T-helper 2 cell treated with Interferon-gamma antibody and Interleukin-4, amounts not matched to agents 5 μg/mL and 100 μg/mL, for 36 hours (primary cell): ENCODE results near the gene UBE2E3.

ENCODE experiments used
- DNase-seq: peaks from one replicate; pipeline ENCODE4 v3.0.0; 2021; ENCODE audit warnings: low spot score
- H3K27ac Mint-ChIP-seq: one replicate; pipeline ENCODE4 v1.8.0; 2021; ENCODE audit warnings: mild to moderate bottlenecking, mixed read lengths
- H3K27me3 Mint-ChIP-seq: one replicate; pipeline ENCODE4 v1.8.0; 2021; ENCODE audit warnings: low read depth, mixed read lengths
- H3K36me3 Mint-ChIP-seq: one replicate; pipeline ENCODE4 v1.8.0; 2021; ENCODE audit warnings: low read depth, mixed read lengths
- H3K4me1 Mint-ChIP-seq: one replicate; pipeline ENCODE4 v1.8.0; 2021; ENCODE audit warnings: low read depth, mixed read lengths
- H3K4me3 Mint-ChIP-seq: one replicate; pipeline ENCODE4 v1.8.0; 2022; ENCODE audit warnings: mild to moderate bottlenecking, moderate library complexity, mixed read lengths
- H3K9me3 Mint-ChIP-seq: one replicate; pipeline ENCODE4 v1.8.0; 2021; ENCODE audit warnings: mixed read lengths

Gene UBE2E3

DNA sequence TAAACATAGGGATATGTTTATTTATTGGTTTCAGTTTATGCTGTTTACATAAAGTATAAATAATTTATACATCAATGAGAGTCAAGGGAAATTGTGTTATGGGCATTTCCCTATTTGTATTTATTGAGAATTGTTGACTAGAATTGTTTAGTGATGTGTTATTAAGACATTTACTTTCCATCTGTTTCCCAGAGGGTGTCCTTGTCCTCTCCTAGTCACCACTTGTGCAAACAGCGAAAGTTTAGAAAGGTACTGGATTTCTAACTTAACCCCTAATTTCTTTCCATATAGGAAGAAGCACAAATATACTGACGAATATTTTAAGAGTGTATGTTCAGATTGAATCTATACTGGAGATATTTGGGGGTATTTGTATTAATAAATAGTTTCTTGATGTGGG, 6.7 kb downstream of the UBE2E3 start:
- no peaks in the 10 kb centered on the region for H3K27me3 Mint-ChIP-seq
- H3K36me3 Mint-ChIP-seq = peaks cover 22% of the 10 kb centered on the region
- H3K4me1 Mint-ChIP-seq = peaks cover 36% of the 10 kb centered on the region
- DNase-seq = no peak
- no peak overlapping the region for H3K27ac Mint-ChIP-seq
- H3K9me3 Mint-ChIP-seq = no peaks in the 10 kb centered on the region
- H3K4me3 Mint-ChIP-seq = no peak overlapping the region

DNA sequence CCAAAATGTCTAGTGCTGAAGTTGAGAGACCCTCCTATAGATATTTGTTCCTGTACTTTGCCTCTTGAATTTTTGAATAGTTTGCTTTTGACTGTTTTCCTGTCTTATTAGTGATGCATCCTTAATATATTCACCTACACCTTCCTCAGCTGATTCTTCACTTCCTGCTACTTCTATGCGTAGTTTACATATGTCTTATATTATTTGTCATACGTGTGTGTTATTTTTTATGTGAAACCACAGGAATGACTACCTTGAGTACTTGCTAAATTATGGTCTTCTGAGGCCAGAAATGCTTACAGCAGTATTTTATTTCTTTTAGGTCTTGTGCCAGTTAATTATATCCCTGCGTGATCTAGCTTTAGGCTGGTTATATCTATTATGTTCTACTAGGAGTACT, 9.9 kb downstream of the UBE2E3 start:
- Mint-ChIP-seq H3K9me3 (no peaks in the 10 kb centered on the region), H3K4me3 (no peak overlapping the region), H3K4me1 (peaks cover 12% of the 10 kb centered on the region), H3K36me3 (peaks cover 15% of the 10 kb centered on the region), H3K27ac (no peak overlapping the region), H3K27me3 (no peaks in the 10 kb centered on the region)
- no peak for DNase-seq

DNA sequence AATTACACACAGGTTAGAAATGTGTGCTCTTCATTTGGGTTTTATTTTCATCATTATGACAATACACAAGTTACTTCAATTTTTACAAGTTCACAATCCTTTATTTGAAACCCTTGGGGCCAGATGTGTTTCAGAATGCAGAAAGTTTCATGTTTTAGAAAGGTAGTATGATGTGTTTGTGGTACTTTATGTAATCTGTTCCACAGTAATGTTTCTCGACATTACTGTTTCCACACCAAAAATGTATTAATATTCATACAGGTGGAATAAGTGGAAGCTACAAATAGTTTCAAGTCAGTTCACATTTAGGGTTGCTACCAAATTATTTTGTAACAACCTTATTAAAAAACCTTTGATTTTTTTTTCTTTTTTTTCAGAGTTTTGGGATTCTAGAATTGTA, 10.4 kb downstream of the UBE2E3 start:
- Mint-ChIP-seq H3K4me1 (peaks cover 12% of the 10 kb centered on the region), H3K36me3 (peaks cover 15% of the 10 kb centered on the region), H3K9me3 (no peaks in the 10 kb centered on the region), H3K4me3 (no peak overlapping the region), H3K27me3 (no peaks in the 10 kb centered on the region), H3K27ac (no peak overlapping the region)
- no peak for DNase-seq

DNA sequence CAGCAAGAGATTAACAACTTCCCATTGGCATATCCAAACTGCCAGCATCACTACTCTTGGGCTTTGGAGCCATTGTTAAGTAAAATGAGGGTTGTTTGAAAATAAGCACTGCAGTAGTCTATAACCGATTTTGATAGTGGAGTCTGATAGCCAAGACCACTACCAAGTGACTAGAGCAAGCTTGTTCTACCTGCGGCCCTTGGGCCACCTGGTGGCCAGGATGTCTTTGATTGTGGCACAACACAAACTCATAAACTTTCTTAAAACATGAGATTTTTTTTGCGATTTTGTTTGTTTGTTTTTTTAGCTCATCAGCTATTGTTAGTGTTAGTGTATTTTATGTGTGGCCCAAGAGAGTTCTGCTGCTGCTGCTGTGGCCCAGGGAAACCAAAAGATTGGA, 11.0 kb downstream of the UBE2E3 start:
- Mint-ChIP-seq H3K27me3 (no peaks in the 10 kb centered on the region), H3K27ac (no peak overlapping the region), H3K9me3 (no peaks in the 10 kb centered on the region), H3K36me3 (peaks cover 15% of the 10 kb centered on the region), H3K4me3 (no peak overlapping the region), H3K4me1 (peaks cover 10% of the 10 kb centered on the region)
- no peak for DNase-seq

DNA sequence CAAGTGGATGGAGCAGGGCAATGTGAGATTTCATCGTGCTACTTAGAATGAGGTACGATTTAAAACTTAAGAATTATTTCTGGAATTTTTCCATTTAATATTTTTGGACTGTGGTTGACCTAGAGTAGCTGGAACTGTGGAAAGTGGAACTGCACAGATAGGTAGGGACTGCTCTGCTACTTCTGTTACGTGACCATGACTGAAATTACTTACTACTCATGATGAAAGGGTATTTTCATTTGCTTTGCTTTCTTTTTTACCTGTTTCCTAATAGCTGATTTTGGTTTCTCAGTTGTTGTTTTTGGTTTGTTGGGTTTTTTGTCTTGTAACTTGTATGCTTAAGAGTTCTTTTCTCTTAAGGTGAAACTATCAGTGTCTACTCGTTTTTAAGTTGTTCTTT, 11.4 kb downstream of the UBE2E3 start:
- Mint-ChIP-seq H3K27ac (no peak overlapping the region), H3K4me1 (peaks cover 11% of the 10 kb centered on the region), H3K9me3 (no peaks in the 10 kb centered on the region), H3K36me3 (peaks cover 15% of the 10 kb centered on the region), H3K4me3 (no peak overlapping the region), H3K27me3 (no peaks in the 10 kb centered on the region)
- DNase-seq = no peak

DNA sequence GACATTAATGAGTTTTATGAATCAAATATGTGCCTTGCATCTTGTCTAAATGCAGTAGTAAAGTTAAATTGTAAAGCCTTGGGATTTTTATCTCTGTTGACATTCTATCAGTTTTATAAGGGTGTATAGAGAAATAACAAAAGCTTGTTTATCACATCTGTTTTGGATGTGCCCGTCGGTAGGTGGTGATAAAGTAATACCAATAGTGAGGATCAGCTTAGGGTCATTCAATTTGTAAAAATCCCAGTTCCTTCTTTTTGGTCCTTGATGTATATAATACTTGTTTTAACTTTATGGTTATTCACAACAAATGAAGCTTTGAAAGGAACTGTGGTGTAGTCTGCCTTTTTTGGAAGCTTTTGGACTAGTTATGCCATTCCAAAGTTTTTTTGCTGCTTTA, 12.6 kb downstream of the UBE2E3 start:
- no peaks in the 10 kb centered on the region for H3K9me3 Mint-ChIP-seq
- H3K4me3 Mint-ChIP-seq = no peak overlapping the region
- no peak overlapping the region for H3K27ac Mint-ChIP-seq
- H3K36me3 Mint-ChIP-seq = peaks cover 13% of the 10 kb centered on the region
- H3K27me3 Mint-ChIP-seq = no peaks in the 10 kb centered on the region
- no peak for DNase-seq
- peaks cover 17% of the 10 kb centered on the region for H3K4me1 Mint-ChIP-seq

DNA sequence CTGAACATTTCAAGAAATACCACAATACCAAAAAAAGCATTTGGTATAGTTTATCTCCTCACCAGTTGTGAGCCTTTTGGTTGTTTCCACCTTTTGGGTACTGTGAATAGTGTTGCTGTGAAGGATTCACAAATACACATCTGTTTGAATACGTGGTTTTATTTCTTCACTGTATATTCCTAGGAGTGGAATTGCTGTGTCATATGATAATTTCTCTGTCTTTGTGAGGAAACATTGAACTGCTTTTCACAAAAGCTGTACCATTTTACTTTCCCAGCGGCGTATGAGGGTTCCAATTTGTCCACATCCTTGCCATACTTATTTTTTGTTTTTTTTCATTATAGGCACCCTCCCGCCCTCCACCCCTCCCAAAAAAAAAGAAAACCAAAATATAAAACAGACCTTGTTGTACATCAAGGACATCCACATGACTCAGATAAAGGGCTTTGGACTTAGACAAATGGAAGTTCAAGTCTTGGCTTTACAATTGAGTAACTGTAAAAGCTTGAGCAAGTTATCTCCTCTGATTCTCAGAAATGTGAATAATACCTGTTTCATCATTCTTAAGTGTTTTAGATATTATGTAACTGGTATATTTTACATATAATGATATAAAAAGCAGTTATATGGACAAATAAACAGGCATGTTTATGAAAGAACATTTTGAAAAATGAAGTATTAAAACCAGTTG, 19.0 kb downstream of the UBE2E3 start:
- Mint-ChIP-seq H3K36me3 (peaks cover under 1% of the 10 kb centered on the region), H3K4me3 (no peak overlapping the region), H3K27ac (no peak overlapping the region), H3K9me3 (no peaks in the 10 kb centered on the region), H3K27me3 (no peaks in the 10 kb centered on the region), H3K4me1 (peaks cover 7% of the 10 kb centered on the region)
- no peak for DNase-seq

DNA sequence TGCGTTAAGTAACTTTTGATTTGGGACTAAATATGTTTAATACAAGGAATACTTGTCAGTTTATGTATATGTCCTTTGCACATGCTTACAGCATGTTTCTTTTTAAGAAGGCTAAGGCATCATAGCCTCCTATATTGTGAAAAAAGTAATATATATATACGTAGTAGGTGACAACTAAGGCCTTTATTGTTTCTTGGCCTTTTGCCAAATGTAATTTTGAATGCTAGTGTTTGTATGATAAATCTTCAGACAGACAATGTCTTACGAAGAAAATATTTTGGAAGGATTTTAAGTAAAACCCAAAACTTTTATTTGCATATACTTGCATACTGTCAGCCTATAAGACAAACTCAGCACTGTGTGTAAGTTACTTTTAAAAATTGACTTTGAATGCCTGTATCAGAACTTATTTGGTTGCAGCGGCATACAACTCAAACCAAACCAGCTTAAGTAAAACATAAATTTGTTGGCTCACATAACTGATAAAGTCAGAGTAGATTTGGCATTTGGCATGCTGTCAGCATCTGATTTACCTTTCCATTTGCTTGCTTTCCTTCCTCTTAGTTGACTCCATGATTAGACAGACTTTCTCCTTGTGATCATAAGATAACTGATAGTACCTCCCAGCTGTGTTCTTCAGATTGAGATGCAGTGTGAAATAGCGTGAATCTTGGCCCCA, 24.4 kb downstream of the UBE2E3 start:
- Mint-ChIP-seq H3K4me3 (no peak overlapping the region), H3K4me1 (no peaks in the 10 kb centered on the region), H3K9me3 (no peaks in the 10 kb centered on the region), H3K27me3 (no peaks in the 10 kb centered on the region), H3K27ac (no peak overlapping the region), H3K36me3 (no peaks in the 10 kb centered on the region)
- no peak for DNase-seq

DNA sequence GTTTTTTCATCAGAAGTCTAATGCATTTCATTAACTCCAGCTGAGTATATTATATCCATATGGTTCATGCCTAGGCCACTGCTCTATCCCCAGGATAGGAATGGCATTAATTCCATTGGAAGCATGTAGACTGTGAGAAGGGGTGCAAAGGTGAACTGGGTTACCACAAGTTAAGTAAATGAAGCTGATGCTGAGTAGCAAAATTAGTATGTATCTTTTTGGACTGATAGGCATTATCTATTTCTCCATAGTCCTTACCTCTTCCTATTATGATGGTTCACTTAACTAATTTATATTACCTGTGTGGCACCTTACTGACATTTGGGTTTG, 24.9 kb downstream of the UBE2E3 start:
- H3K27me3 Mint-ChIP-seq = no peaks in the 10 kb centered on the region
- no peaks in the 10 kb centered on the region for H3K36me3 Mint-ChIP-seq
- no peak overlapping the region for H3K27ac Mint-ChIP-seq
- no peaks in the 10 kb centered on the region for H3K9me3 Mint-ChIP-seq
- H3K4me1 Mint-ChIP-seq = no peaks in the 10 kb centered on the region
- H3K4me3 Mint-ChIP-seq = no peak overlapping the region
- DNase-seq = no peak

DNA sequence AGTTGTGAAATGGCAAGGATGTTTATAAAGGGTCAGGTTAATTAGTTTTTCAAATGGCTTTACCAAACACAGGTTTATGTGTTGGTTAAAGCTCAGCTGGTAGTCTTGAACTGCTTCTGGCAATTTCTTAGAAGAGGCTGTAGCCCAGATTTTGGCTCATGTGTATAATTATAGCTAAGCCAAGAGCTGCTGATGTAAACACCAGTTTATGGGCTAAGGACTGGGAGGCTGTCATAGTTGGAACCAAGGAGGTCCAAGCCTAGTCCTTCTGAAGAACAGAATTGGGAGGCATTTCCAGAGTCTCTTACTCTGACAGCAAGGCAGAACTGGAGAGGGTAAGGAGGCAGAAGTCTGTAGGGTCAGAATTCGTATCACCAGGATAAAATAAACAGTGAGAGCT, 25.4 kb downstream of the UBE2E3 start:
- no peak for DNase-seq
- Mint-ChIP-seq H3K9me3 (no peaks in the 10 kb centered on the region), H3K36me3 (no peaks in the 10 kb centered on the region), H3K27ac (no peak overlapping the region), H3K4me3 (no peak overlapping the region), H3K27me3 (no peaks in the 10 kb centered on the region), H3K4me1 (no peaks in the 10 kb centered on the region)

DNA sequence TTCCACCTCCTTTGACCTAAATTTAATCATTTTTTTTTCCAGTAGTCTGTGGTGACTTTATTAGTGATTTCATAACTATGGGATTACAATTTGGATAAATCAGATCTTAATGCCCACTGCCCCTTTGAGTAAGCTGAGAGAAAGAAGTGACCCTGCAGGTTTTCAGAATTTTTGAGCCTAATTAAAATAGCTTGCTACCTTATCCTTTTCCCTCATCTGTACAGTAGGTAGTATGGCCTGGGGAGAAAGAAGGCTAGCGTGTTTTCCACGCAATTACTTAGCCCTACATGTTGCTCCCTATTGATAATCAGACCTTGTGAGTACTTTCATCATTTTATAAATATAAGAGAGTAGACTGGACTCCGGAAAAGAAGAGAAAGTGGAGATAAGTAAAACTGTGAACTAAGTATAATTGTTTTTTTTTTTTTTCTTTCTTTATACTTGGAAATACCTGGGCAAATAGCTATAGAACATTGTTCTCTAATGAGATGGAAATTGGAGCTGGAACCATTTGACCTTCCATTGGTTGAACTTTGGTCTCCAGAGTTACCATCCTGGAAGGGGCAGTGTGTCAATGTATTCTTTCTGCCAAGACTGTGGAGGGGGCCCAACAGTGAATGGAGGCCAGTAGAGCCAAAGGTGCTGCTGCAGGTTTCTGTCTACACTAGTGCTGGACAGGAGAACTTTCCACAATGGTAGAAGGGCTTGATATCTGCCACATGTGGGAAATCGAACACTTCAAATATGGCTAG, 26.9 kb downstream of the UBE2E3 start:
- no peak for DNase-seq
- H3K9me3 Mint-ChIP-seq = no peaks in the 10 kb centered on the region
- no peaks in the 10 kb centered on the region for H3K36me3 Mint-ChIP-seq
- H3K27ac Mint-ChIP-seq = no peak overlapping the region
- H3K4me1 Mint-ChIP-seq = no peaks in the 10 kb centered on the region
- H3K27me3 Mint-ChIP-seq = no peaks in the 10 kb centered on the region
- no peak overlapping the region for H3K4me3 Mint-ChIP-seq

DNA sequence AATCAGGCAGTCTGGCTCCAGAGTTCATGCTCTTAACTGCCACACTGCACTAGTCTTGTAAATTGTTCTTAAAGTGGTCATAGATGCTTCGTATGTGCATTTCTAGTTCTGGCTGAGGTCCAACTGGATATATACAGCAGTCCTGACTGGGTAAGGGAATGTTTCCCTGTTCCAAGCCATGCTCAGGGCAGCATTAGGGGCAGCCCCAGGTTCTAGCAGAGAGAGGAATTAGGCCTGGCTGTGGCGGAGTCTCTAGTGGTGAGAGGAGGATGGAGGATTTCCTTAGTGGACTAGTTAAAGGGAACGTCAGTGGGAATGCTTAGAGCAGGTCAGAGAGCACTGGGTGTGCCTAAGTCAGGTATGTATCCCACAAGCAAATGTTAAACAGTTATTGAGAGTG, 28.0 kb downstream of the UBE2E3 start:
- Mint-ChIP-seq H3K4me1 (no peaks in the 10 kb centered on the region), H3K27me3 (no peaks in the 10 kb centered on the region), H3K36me3 (no peaks in the 10 kb centered on the region), H3K4me3 (no peak overlapping the region), H3K9me3 (no peaks in the 10 kb centered on the region), H3K27ac (no peak overlapping the region)
- no peak for DNase-seq

DNA sequence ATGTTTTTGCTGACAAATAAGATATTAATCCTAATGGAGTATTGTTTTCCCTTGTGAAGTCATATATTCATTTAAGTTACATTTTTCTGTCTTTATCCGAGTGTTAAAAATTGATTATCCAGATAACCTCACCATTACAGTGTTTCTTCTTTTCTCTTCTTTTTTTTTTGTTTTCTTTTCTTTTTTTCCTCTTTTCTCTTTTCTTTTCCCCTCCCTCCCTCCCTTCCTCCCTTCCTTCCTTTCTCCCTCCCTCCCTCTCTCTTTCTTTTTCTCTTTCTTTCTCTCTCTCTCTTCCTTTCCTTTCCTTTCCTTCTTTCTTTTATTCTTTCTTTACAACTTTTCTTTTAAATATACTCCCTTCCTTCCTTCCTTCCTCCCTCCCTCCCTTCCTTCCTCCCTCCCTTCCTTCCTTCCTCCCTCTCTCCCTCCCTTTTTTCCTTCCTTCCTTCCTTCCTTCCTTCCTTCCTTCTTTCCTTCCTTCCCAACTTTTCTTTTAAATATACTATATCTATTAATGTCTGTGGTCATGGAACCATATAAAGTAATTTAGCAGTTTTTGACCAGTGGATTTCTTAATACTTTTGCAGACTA, 40.9 kb downstream of the UBE2E3 start:
- H3K9me3 Mint-ChIP-seq = no peaks in the 10 kb centered on the region
- H3K4me3 Mint-ChIP-seq = no peak overlapping the region
- no peaks in the 10 kb centered on the region for H3K36me3 Mint-ChIP-seq
- H3K4me1 Mint-ChIP-seq = peaks cover 2% of the 10 kb centered on the region
- no peak overlapping the region for H3K27ac Mint-ChIP-seq
- no peaks in the 10 kb centered on the region for H3K27me3 Mint-ChIP-seq
- no peak for DNase-seq

DNA sequence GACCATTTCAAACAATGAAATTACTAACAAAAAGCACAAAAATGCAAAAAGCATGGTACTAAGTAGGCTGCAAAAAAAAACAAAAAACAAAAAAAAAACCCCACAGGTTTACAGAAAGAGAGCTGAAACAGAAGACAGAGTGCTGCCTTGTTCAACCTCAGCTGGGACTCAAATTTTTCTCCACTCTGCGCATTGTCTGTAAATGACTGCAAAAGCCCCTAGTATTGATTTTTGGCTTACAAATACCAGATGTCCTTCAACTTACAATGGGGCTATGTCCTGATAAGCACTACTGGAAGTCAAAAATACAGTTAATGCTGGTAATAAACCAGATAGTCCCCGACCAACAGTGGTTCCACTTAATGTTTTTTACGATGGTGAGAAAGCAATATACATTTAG, 42.2 kb downstream of the UBE2E3 start:
- no peak overlapping the region for H3K27ac Mint-ChIP-seq
- H3K4me1 Mint-ChIP-seq = peaks cover 2% of the 10 kb centered on the region
- no peaks in the 10 kb centered on the region for H3K27me3 Mint-ChIP-seq
- DNase-seq = no peak
- H3K4me3 Mint-ChIP-seq = no peak overlapping the region
- H3K36me3 Mint-ChIP-seq = no peaks in the 10 kb centered on the region
- H3K9me3 Mint-ChIP-seq = no peaks in the 10 kb centered on the region
